Fibroblast of lung (primary cell): ENCODE results near the gene TADA2A. TPM values are rescaled to one million over a fixed set of nuclear protein-coding genes. Genes with fewer than 3 reads are reported as not detected.

Experiments used
- DNase-seq, 2 donors: peaks; one replicate each; pipeline versions ENCODE4 v3.0.0 to v3.0.0-alpha.2; 2010; ENCODE audit warnings: low read depth in 2 of 2
- H2AFZ ChIP-seq: 2 replicates; pipeline ENCODE4 v1.5.1; 2012; ENCODE audit warnings: low read length, control low read depth, inconsistent platforms
- H3K27ac ChIP-seq: 2 replicates; pipeline ENCODE4 v1.5.1; 2011; ENCODE audit warnings: low read length, control low read depth; ENCODE audit not compliant: insufficient read depth
- H3K27me3 ChIP-seq: 2 replicates; pipeline ENCODE4 v1.5.1; 2011; ENCODE audit warnings: mild to moderate bottlenecking, low read length; ENCODE audit not compliant: control insufficient read depth, insufficient read depth
- H3K36me3 ChIP-seq: 2 replicates; pipeline ENCODE4 v1.5.1; 2011; ENCODE audit warnings: low read length; ENCODE audit not compliant: control insufficient read depth, insufficient read depth
- H3K4me1 ChIP-seq: 2 replicates; pipeline ENCODE4 v1.5.1; 2011; ENCODE audit warnings: low read length; ENCODE audit not compliant: control insufficient read depth, insufficient read depth; ENCODE audit errors: extremely low read depth
- H3K4me2 ChIP-seq: 2 replicates; pipeline ENCODE4 v1.5.1; 2011; ENCODE audit warnings: low read length, control low read depth; ENCODE audit not compliant: insufficient read depth; ENCODE audit errors: extremely low read depth
- H3K4me3 ChIP-seq, 4 experiments: fragments of 200-600 bp in 1 of 4; sonication (generic) in 1 of 4; replicated peaks in 1 of 4; 2 replicates each; pipeline ENCODE4 v1.5.1; 2011 to 2016; ENCODE audit warnings: low read length in 4 of 4, low read depth in 3 of 4, mild to moderate bottlenecking in 3 of 4, control low read depth in 2 of 4, inconsistent platforms in 1 of 4, mixed read lengths in 1 of 4; ENCODE audit not compliant: insufficient read depth in 1 of 4; ENCODE audit errors: control extremely low read depth in 1 of 4
- H3K79me2 ChIP-seq: 2 replicates; pipeline ENCODE4 v1.5.1; 2012; ENCODE audit warnings: mild to moderate bottlenecking, low read length, inconsistent platforms; ENCODE audit not compliant: control insufficient read depth, insufficient read depth
- H3K9ac ChIP-seq: 2 replicates; pipeline ENCODE4 v1.5.1; 2011; ENCODE audit warnings: mild to moderate bottlenecking, low read length, control low read depth; ENCODE audit not compliant: insufficient read depth
- H3K9me3 ChIP-seq: 2 replicates; pipeline ENCODE4 v1.5.1; 2012; ENCODE audit warnings: low read depth, low read length; ENCODE audit not compliant: control insufficient read depth, insufficient read depth
- H4K20me1 ChIP-seq: 2 replicates; pipeline ENCODE4 v1.5.1; 2011; ENCODE audit warnings: low read length; ENCODE audit not compliant: control insufficient read depth, insufficient read depth; ENCODE audit errors: extremely low read depth
- CTCF ChIP-seq, 2 donors: IDR thresholded peaks in 1 of 2; conservative IDR thresholded peaks in 1 of 2; 1 replicate in 1 of 2; 2 replicates in 1 of 2; pipeline ENCODE4 v1.5.1; 2011 to 2012; ENCODE audit warnings: low read length in 2 of 2, control low read depth in 1 of 2, inconsistent platforms in 1 of 2, low read depth in 1 of 2, mild to moderate bottlenecking in 1 of 2
- EZH2 ChIP-seq: IDR thresholded peaks from 2 replicates; pipeline ENCODE4 v1.5.1; 2012; ENCODE audit warnings: low read length, control low read depth, mild to moderate bottlenecking; ENCODE audit errors: missing control alignments
- polyA plus RNA-seq, 2 donors: library from polyadenylated mRNA; depleted of rRNA in 1 of 2; stranded (reverse) in 1 of 2; unstranded in 1 of 2; fragments of >200 nt; gene quantifications; 2 replicates each; pipeline ENCODE4 v1.2.1, GENCODE V29; 2011 to 2012; ENCODE audit warnings: missing spikeins in 1 of 2
- total RNA-seq: library from RNA; depleted of rRNA; stranded (reverse); fragments of >200 nt; gene quantifications from 2 replicates; pipeline ENCODE4 v1.2.1, GENCODE V29; 2014

Gene TADA2A
- total and polyA plus RNA-seq, 2 donors (not counting 1 experiment from before 2014, with no cell fraction given), result 18.7 to 23.9 TPM

GRCh38 chr17:37518826-37519225 lies 112.1 kb downstream of the TADA2A start:
- Histone ChIP-seq H3K9ac (no peak overlapping the region), H4K20me1 (no peaks in the 10 kb centered on the region), H3K4me2 (no peak overlapping the region), H2AFZ (no peak overlapping the region), H3K9me3 (no peaks in the 10 kb centered on the region), H3K4me1 (peaks cover 9% of the 10 kb centered on the region), H3K36me3 (peaks cover 5% of the 10 kb centered on the region), H3K27me3 (no peaks in the 10 kb centered on the region), H3K27ac (no peak overlapping the region), H3K79me2 (no peaks in the 10 kb centered on the region), H3K4me3 (no peak overlapping the region)
- DNase-seq, result peak in 1 of 2 donors; percentile 35
- TF ChIP-seq CTCF (conservative IDR thresholded peaks at IDR 0.05 in 1 of 2, IDR thresholded peaks at IDR 0.05 in 1 of 2; ENCODE audit: low read depth in 1 of 2, low read length in 2 of 2) (no peak), EZH2 (no peak)

- Histone ChIP-seq H3K27me3 (no peaks in the 10 kb centered on the region), H3K27ac (no peak overlapping the region)
- DNase-seq, result peak in 1 of 2 donors; percentile 80
Observed at GRCh38 chr17:37519251-37519985, 112.7 kb downstream of the TADA2A start.

GRCh38 chr17:37520174-37520573 lies 113.5 kb downstream of the TADA2A start:
- H4K20me1 ChIP-seq, result no peaks in the 10 kb centered on the region
- no peak overlapping the region for H2AFZ ChIP-seq
- H3K9me3 ChIP-seq, result no peaks in the 10 kb centered on the region
- no peak overlapping the region for H3K9ac ChIP-seq
- H3K4me2 ChIP-seq, result no peak overlapping the region
- DNase-seq, result no peak
- H3K4me1 ChIP-seq, result peaks cover 9% of the 10 kb centered on the region
- H3K79me2 ChIP-seq, result no peaks in the 10 kb centered on the region
- H3K4me3 ChIP-seq, result no peak overlapping the region
- H3K27me3 ChIP-seq, result no peaks in the 10 kb centered on the region
- TF ChIP-seq EZH2 (no peak), CTCF (conservative IDR thresholded peaks at IDR 0.05 in 1 of 2, IDR thresholded peaks at IDR 0.05 in 1 of 2; ENCODE audit: low read depth in 1 of 2, low read length in 2 of 2) (no peak)
- H3K36me3 ChIP-seq, result peaks cover 5% of the 10 kb centered on the region
- H3K27ac ChIP-seq, result no peak overlapping the region

More at GRCh38 chr17:37519251-37519985, 112.7 kb downstream of the TADA2A start:
- H3K9me3 ChIP-seq, result no peaks in the 10 kb centered on the region
- no peaks in the 10 kb centered on the region for H4K20me1 ChIP-seq
- H3K36me3 ChIP-seq, result peaks cover 5% of the 10 kb centered on the region
- TF ChIP-seq CTCF (conservative IDR thresholded peaks at IDR 0.05 in 1 of 2, IDR thresholded peaks at IDR 0.05 in 1 of 2; ENCODE audit: low read depth in 1 of 2, low read length in 2 of 2) (no peak), EZH2 (no peak)
- no peak overlapping the region for H3K4me2 ChIP-seq
- H2AFZ ChIP-seq, result no peak overlapping the region
- peaks cover 9% of the 10 kb centered on the region for H3K4me1 ChIP-seq
- H3K4me3 ChIP-seq, result no peak overlapping the region
- H3K79me2 ChIP-seq, result no peaks in the 10 kb centered on the region
- no peak overlapping the region for H3K9ac ChIP-seq
